Choroid plexus epithelial cell (primary cell): ENCODE measurements around the gene FGF12.

ENCODE experiments used
- DNase-seq: peaks from one replicate; pipeline ENCODE4 v3.0.0-alpha.2; 2010; ENCODE audit warnings: low read depth
- H3K4me3 ChIP-seq: 2 replicates; pipeline ENCODE4 v1.5.1; 2011; ENCODE audit warnings: low read depth, mild to moderate bottlenecking, control low read depth, low read length, moderate library complexity
- TF ChIP-seq, protein P1 (sequence below): conservative IDR thresholded peaks from 2 replicates; pipeline ENCODE4 v1.5.1; 2011; ENCODE audit warnings: low read depth, mild to moderate bottlenecking, control low read depth, inconsistent platforms, low read length, moderate library complexity

FGF12 gene

DNA sequence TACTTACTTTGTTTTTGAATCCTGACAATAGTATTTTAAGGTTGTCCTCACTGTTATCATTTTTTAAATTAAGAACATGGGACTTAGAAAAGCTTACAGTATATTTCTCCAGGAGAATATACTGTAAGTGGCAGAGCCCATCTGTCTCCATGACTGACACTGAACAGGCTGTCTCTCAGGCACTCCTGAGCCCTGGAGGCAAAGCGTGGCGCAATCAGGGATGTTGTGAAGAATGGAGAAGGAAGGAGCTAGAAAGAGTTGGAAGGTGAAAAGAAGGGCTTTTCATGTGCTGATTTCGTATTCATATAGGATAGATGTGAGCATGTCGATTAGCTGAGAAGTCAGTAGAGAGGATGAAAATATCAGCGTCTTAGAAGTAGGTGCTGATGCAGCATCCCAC is 41.5 kb downstream of the FGF12 start:
- TF ChIP-seq, protein P1, sequence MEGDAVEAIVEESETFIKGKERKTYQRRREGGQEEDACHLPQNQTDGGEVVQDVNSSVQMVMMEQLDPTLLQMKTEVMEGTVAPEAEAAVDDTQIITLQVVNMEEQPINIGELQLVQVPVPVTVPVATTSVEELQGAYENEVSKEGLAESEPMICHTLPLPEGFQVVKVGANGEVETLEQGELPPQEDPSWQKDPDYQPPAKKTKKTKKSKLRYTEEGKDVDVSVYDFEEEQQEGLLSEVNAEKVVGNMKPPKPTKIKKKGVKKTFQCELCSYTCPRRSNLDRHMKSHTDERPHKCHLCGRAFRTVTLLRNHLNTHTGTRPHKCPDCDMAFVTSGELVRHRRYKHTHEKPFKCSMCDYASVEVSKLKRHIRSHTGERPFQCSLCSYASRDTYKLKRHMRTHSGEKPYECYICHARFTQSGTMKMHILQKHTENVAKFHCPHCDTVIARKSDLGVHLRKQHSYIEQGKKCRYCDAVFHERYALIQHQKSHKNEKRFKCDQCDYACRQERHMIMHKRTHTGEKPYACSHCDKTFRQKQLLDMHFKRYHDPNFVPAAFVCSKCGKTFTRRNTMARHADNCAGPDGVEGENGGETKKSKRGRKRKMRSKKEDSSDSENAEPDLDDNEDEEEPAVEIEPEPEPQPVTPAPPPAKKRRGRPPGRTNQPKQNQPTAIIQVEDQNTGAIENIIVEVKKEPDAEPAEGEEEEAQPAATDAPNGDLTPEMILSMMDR = no peak
- no peak for DNase-seq
- no peak overlapping the region for H3K4me3 ChIP-seq

DNA sequence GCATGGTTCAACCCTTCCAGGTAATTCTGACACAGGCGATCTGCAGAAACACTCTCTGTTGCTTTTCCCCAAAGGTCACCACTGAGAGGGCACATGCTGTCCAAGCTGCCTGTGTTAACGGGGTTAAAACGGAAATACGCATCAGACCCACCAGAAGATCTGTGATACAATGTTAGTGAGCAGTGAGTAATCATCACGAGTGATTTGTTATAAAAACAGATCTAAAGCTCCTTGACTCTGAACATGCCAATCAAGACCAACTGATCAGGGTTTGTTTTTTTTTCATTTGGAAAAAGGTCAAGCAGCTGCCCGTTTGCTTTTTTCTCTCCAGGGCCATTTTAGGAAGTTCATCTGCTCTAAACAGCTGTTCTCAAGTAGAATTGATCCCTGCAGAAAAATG is 43.2 kb downstream of the FGF12 start:
- TF ChIP-seq, protein P1 = no peak
- DNase-seq = no peak
- H3K4me3 ChIP-seq = no peak overlapping the region

DNA sequence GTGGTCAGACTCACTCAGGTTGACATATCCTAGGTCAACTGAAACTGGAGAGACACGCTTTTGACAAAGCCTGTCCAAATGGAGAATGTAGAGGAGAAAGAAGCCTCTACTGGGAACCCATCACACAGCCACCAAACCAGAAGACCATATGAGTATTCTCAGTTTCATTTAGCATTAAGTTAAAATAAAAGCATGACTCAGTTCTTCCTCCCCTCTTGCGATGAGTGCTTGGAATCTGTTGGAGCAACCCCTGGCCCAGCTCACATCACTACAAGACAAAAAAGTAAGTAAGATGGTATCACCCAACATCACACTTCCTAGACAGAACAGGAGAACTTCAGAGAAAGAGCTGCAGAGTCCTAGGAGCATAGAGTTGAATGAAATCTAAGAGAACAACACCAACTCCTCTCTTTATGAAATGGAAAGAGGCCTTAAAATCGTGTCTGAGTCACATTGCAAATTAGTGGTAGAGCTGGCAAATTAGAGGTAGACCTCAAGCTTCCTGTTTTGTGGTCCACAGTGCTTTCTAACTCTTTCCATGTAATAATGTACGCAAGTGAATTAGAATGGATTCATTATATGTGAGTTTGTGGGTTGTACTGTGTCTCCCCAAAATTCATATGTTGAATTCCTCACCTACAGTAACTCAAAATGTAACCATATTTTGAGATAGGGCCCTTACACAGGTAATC is 51.2 kb downstream of the FGF12 start:
- DNase-seq = no peak
- TF ChIP-seq, protein P1 = no peak
- no peak overlapping the region for H3K4me3 ChIP-seq

DNA sequence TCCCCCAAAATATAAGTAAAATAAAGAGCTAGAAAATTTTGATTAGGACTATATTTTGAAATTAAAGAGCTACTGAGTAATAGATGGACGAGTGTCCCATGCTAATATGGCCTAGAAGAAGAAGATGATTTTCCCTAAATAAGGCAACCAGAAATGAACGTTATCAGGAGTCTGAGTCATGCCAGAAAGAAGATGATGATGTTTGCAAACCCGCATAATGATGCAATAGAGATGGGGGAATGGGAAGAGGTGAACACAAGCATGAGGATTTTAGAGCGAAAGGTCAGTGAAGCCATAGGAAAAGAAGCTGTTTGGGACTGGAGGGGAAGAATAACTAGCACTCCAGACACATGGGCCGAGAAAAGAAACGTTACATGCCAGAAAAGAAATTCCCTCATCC is 71.7 kb downstream of the FGF12 start:
- TF ChIP-seq, protein P1 = no peak
- DNase-seq = no peak
- H3K4me3 ChIP-seq = no peak overlapping the region

DNA sequence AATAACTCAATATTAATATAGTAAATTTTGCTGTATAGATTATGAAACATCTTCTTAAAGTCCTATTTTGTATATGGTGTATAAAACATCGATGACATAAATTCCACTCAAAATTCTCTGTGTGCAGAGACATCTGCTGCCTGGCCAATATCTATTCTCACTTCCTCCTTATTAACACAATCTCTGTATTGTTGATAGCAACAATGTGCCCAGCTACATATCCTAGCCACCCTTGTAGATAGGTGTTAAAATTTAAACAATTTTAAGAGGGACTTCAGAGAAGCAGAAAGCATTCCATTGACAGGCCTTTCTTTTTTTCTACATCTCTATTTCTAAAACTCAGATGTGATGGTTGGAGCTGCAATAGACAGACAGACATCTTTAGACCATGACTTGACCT is 72.3 kb downstream of the FGF12 start:
- DNase-seq = no peak
- no peak overlapping the region for H3K4me3 ChIP-seq
- TF ChIP-seq, protein P1 = no peak

DNA sequence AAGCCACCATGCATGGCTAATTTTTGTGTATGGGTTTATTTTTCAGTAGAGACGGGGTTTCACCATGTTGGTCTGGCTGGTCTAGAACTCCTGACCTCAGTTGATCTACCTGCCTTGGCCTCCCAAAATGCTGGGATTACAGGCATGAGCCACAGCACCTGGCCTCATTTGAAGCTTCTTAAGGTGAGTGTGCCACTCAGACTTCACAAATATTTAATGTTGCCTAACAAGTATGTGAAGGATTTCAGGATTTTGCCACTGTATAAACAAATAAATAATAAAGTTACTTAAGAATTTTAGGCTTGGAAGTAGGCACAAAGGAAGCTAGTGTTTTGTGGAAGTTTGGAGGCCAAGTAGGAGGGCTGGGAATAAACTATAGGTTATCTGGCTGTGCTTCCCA is 73.5 kb downstream of the FGF12 start:
- TF ChIP-seq, protein P1 = no peak
- H3K4me3 ChIP-seq = no peak overlapping the region
- DNase-seq = no peak

DNA sequence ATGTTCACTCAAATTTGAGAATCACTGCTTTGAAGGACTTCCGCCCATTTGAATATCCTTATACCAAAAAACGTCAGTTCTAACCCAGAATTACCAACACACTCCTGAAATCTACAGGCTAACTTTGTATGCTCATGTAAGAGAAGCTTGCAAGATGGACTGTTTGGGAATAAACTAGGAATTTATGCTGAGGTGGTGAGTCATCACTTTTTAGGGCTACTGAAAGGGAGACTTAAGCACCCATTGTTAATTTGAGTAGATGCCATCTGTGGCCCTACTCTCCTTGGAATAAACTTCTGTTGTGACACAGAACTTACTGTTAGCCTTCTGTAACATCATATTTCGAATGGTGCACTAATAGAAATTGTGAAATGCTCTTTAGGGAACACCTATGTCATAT is 74.6 kb downstream of the FGF12 start:
- H3K4me3 ChIP-seq = no peak overlapping the region
- TF ChIP-seq, protein P1 = no peak
- DNase-seq = no peak
